ENCODE measurements around the gene VSTM4.

GRCh38 chr10:49160814-49161213 is 45.5 kb upstream of the VSTM4 start:
- TF ChIP-seq CTCF (IDR thresholded peaks at IDR 0.05) (no peak), POLR2AphosphoS5 (IDR thresholded peaks at IDR 0.05; ENCODE audit: low read depth, low read length) (no peak), TCF7L2 (IDR thresholded peaks at IDR 0.05; ENCODE audit: low read depth, low read length) (no peak), SIN3A (IDR thresholded peaks at IDR 0.05; ENCODE audit: borderline replicate concordance, insufficient read depth, low read depth, low read length) (no peak), REST (IDR thresholded peaks at IDR 0.05; ENCODE audit: insufficient read depth in 1 of 2, low read depth in 2 of 2, low read length in 1 of 2) (no peak)
